ENCODE measurements around the gene IFITM1. TPM values are rescaled to one million over a fixed set of nuclear protein-coding genes. Genes with fewer than 3 reads are reported as not detected.
"Not testable (repeated sequence)": the region's sequence is repeated elsewhere in the genome, so short reads cannot be mapped to it uniquely, and the experiment has no call there.

The IFITM1 gene
- total RNA-seq, 1 donor from 2014 or later, result 192 TPM

DNA sequence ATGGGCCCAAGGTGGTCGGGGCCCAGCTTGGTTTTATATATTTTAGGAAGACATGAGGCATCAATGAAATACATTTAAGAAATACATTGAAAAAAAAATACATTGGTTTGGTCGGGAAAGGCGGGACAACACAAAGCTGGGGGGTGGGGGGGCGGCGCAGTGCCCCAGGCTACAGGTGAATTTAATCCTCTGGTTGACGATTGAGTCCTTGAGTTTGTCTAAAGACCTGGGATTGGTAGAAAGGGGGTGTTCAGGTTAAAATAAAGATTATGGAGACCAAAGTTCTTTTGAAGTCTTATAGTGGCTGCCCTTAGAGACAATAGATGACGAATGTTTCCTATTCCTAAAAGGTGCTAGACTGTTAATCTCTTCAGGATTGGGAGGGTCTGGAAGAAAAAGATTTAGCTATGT is 3.1 kb downstream of the IFITM1 start:
- peak overlapping the region; percentile 82 for H3K4me3 Mint-ChIP-seq
- TF ChIP-seq, protein P1, sequence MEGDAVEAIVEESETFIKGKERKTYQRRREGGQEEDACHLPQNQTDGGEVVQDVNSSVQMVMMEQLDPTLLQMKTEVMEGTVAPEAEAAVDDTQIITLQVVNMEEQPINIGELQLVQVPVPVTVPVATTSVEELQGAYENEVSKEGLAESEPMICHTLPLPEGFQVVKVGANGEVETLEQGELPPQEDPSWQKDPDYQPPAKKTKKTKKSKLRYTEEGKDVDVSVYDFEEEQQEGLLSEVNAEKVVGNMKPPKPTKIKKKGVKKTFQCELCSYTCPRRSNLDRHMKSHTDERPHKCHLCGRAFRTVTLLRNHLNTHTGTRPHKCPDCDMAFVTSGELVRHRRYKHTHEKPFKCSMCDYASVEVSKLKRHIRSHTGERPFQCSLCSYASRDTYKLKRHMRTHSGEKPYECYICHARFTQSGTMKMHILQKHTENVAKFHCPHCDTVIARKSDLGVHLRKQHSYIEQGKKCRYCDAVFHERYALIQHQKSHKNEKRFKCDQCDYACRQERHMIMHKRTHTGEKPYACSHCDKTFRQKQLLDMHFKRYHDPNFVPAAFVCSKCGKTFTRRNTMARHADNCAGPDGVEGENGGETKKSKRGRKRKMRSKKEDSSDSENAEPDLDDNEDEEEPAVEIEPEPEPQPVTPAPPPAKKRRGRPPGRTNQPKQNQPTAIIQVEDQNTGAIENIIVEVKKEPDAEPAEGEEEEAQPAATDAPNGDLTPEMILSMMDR (conservative IDR thresholded peaks at IDR 0.05), result no peak
- no peaks in the 10 kb centered on the region for H3K36me3 Mint-ChIP-seq
- H3K4me1 Mint-ChIP-seq (ENCODE audit: unreplicated experiment), result peaks cover 45% of the 10 kb centered on the region
- peak overlapping the region; percentile 73 for H3K27ac Mint-ChIP-seq
- no peaks in the 10 kb centered on the region for H3K9me3 Mint-ChIP-seq
- DNase-seq (ENCODE audit: extremely low spot score, unreplicated experiment), result no peak
- peaks cover 27% of the 10 kb centered on the region for H3K27me3 Mint-ChIP-seq

DNA sequence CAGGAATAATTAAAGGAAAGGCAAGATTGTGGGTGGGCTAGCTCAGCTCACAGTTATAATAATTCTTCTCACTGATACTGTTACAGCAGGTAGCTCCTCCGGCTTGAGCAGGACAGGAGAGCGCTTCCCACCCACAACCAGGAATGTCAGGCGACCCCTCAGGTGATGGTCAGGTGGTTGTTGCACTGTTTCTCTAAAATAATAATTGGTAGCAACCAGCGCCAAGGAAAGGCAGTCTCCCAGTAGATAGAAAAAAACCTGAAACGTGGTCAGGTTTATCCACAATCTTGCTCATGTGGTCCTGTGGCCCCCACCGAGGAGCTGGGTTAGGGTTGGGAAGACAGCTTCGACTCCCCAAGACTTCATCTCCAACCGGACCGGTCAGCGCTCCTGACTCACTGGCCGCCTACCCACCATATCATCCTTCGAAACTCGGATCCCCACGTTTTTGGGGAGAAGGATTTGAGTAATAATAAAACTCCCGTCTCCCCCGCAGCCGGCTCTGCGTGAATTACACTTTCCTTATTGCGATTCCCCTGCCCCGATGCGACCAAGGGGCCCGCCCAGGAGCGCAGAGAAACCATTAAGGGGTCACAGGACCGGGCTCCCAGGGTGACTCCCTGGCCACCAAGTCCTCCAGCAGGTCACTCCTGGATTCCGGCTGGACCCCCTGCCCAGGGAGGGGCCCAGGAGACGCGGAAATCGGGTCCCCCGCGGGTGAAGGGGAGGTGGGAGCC is 4.0 kb downstream of the IFITM1 start:
- H3K27ac Mint-ChIP-seq, result peak overlapping the region; percentile 73
- peak overlapping the region; percentile 82 for H3K4me3 Mint-ChIP-seq
- not testable (repeated sequence) for H3K9me3 Mint-ChIP-seq; DNase-seq (ENCODE audit: extremely low spot score, unreplicated experiment); H3K36me3 Mint-ChIP-seq
- H3K27me3 Mint-ChIP-seq, result peaks cover 25% of the 10 kb centered on the region
- H3K4me1 Mint-ChIP-seq (ENCODE audit: unreplicated experiment), result peaks cover 39% of the 10 kb centered on the region

DNA sequence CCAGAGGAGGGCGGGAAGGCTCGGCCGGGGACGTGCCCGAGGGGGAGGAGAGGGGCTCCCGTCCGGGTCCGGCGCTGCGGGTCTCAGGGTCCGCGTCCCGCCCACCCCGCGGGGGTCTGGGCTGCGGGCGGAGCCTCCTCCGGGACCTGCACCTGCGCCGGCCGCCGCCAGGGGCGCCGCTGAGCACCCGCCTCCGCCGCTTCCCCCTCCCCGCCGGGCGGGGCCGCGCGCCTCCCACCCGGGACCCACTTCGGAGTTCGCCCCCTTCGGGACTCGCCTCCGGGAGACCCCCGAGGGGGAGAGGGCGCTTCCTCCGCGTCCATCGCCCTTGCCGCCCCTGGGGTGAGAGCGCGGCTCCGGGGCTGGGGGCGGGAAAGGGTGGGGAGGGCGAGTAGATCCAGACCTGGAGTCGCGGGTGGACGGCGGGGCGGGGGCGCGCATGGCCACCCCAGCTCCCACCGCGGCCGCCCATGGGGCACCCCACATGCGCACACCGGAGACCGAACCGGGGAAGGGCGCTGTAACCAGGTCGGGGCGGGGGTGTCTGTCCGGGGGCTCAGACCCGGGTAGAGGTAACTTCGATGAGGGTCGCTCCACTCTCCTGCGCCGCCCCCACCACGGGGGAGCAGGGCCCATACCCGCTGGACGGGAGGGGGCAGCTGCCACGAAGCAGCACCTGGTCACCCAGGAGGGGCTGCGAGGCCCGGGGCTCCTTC is 4.7 kb downstream of the IFITM1 start:
- H3K4me3 Mint-ChIP-seq; DNase-seq (ENCODE audit: extremely low spot score, unreplicated experiment); H3K27ac Mint-ChIP-seq; H3K9me3 Mint-ChIP-seq; H3K36me3 Mint-ChIP-seq: not testable (repeated sequence)
- H3K4me1 Mint-ChIP-seq (ENCODE audit: unreplicated experiment), result peaks cover 32% of the 10 kb centered on the region
- H3K27me3 Mint-ChIP-seq, result peaks cover 25% of the 10 kb centered on the region

DNA sequence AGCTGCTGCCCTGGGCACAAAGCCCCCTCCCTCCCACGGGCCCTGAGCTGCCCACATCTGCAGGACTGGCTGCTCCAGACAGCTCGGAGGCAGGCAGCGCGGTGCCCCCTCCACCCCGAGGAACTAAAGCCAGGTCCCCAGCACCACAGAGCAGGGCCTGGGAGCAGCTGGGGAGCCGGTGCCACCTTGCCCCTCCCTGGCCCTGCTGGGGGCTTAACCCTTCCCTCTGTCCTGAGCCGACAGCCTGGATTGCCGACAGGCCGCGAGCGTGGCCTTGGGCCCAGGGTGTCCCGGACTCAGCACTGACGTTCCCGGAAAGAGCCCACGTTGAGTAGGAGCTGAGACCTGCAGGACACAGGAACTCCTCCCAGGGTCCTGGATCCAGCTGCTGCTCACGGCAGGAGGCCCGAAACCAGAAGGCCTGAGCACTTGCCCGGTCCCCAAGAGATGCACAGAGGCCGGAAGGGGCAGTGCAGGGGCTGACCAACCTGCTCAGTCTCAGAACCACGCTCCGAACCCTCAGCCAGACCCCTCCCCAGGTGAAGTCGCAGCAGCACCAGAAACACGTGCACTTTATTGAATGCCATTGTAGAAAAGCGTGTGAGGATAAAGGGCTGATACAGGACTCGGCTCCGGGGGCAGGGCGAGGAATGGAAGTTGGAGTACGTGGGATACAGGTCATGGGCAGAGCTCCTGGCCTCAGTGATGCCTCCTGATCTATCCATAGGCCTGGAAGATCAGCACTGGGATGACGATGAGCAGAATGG is 5.5 kb downstream of the IFITM1 start:
- not testable (repeated sequence) for H3K9me3 Mint-ChIP-seq; H3K36me3 Mint-ChIP-seq; DNase-seq (ENCODE audit: extremely low spot score, unreplicated experiment)
- peak overlapping the region; percentile 93 for H3K27ac Mint-ChIP-seq
- peaks cover 19% of the 10 kb centered on the region for H3K27me3 Mint-ChIP-seq
- H3K4me3 Mint-ChIP-seq, result peak overlapping the region; percentile 96
- peaks cover 29% of the 10 kb centered on the region for H3K4me1 Mint-ChIP-seq (ENCODE audit: unreplicated experiment)

- H3K9me3 Mint-ChIP-seq; DNase-seq (ENCODE audit: extremely low spot score, unreplicated experiment); H3K36me3 Mint-ChIP-seq: not testable (repeated sequence)
- H3K27me3 Mint-ChIP-seq, result peaks cover 16% of the 10 kb centered on the region
- peak overlapping the region; percentile 96 for H3K4me3 Mint-ChIP-seq
- peak overlapping the region; percentile 93 for H3K27ac Mint-ChIP-seq
- peaks cover 33% of the 10 kb centered on the region for H3K4me1 Mint-ChIP-seq (ENCODE audit: unreplicated experiment)
Observed at GRCh38 chr11:319888-320273, 6.0 kb downstream of the IFITM1 start.

DNA sequence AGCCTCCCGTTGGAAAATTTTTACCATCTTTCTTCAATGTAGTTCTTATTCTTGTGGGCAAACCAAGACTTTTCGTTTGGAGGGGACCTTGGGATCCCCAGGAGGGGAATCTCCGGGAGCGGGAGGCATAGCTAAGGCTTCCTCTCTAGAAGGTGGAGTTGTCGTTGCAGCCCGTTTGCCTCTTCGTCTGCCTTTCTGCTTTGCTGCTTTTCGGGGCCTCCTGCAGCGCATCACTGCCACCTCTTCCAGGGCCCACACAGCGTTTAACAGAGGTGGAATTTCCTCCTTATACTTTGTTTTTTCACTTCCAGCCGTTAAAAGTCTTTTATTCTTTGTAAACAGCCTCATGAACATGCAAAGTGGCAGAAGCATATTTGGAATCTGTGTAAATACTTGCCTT is 10.3 kb downstream of the IFITM1 start:
- TF ChIP-seq, protein P1 (conservative IDR thresholded peaks at IDR 0.05), result no peak
- Mint-ChIP-seq H3K4me3 (peak overlapping the region; percentile 69), H3K27me3 (no peaks in the 10 kb centered on the region), H3K27ac (peak overlapping the region; percentile 76), H3K4me1 (ENCODE audit: unreplicated experiment) (peaks cover 33% of the 10 kb centered on the region), H3K36me3 (no peaks in the 10 kb centered on the region), H3K9me3 (peaks cover under 1% of the 10 kb centered on the region)
- no peak for DNase-seq (ENCODE audit: extremely low spot score, unreplicated experiment)

- H3K27me3 Mint-ChIP-seq; DNase-seq (ENCODE audit: extremely low spot score, unreplicated experiment); H3K36me3 Mint-ChIP-seq; H3K9me3 Mint-ChIP-seq: not testable (repeated sequence)
- peak overlapping the region; percentile 76 for H3K27ac Mint-ChIP-seq
- H3K4me3 Mint-ChIP-seq, result peak overlapping the region; percentile 69
- H3K4me1 Mint-ChIP-seq (ENCODE audit: unreplicated experiment), result peaks cover 36% of the 10 kb centered on the region
Observed at GRCh38 chr11:324593-325517, 11.0 kb downstream of the IFITM1 start.
